GM18858 (cell line): ENCODE data around the gene TRAM2.

Source experiments
- ATAC-seq: cut with Tn5 transposase; IDR thresholded peaks from one replicate; pipeline ENCODE4 v1.9.1; 2021; ENCODE audit not compliant: unreplicated experiment

Gene TRAM2

GRCh38 chr6:52595000-52595795 lies 18.3 kb upstream of the TRAM2 start:
- ATAC-seq, result peak; percentile 74

DNA sequence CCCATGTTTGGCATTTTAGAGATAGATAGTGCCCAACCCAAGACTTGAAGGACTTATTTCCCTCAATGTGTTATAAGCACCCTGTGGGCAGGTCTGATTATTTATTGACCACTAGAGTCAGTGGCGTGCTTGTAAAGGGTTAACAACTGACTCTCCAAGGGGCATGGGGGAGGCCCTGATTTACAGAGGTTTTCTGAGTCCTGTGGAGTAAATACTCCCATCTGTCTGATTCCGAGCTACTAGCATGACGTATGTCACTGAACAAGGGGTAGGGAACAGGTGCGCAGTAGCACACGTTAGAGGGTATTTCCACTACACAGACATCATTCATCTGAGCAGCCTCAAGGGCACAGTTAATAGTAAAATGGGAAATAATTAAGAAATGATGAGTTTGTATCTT lies 17.4 kb upstream of the TRAM2 start:
- ATAC-seq, result no peak

DNA sequence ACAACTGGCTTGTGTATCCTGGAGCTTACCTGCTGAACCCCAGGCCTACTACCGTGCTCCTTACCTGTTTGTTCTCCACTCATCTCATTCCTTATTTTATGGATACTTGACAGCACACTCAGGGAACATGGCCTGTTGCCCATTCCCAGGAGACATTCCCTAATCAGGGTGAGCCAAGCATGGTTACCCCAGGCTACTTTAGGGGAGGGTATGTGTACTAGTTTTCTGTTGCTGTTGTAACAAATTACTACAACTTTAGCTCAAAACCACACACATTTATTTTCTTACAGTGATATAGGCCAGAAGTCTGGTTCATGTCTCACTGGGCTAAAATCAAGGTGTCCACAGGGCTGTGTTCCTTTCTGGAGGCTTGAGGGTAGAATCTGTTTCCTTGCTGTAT lies 15.0 kb upstream of the TRAM2 start:
- ATAC-seq, result no peak

- ATAC-seq, result no peak
Measured at GRCh38 chr6:52590152-52590891, 13.5 kb upstream of the TRAM2 start.

GRCh38 chr6:52588710-52589091 lies 11.8 kb upstream of the TRAM2 start:
- ATAC-seq, result no peak

- ATAC-seq, result no peak
Measured at GRCh38 chr6:52588087-52588709, 11.3 kb upstream of the TRAM2 start.

GRCh38 chr6:52587001-52587400 lies 10.1 kb upstream of the TRAM2 start:
- ATAC-seq, result no peak

GRCh38 chr6:52584203-52584602 lies 7.3 kb upstream of the TRAM2 start:
- ATAC-seq, result no peak

DNA sequence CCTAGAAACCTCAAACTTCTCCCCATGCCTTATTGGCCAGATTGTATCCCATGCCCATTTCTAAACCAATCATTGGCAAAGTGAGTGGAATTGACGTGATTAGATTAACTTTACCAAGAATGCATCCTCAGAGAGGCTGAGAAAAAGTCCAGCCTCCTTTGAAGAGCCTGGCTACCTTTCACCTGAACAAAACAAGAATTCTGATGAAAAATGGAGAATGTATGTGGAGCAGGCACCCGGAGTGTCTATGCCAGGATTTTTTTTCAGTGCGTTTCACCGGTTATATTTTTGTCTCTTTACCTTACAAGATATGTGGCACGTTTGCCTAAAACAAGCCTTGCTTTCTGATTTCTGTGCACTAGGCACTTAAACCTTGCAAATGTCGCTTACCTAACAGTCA lies 6.1 kb upstream of the TRAM2 start:
- no peak for ATAC-seq

- no peak for ATAC-seq
Measured at GRCh38 chr6:52582446-52582845, 5.6 kb upstream of the TRAM2 start.

DNA sequence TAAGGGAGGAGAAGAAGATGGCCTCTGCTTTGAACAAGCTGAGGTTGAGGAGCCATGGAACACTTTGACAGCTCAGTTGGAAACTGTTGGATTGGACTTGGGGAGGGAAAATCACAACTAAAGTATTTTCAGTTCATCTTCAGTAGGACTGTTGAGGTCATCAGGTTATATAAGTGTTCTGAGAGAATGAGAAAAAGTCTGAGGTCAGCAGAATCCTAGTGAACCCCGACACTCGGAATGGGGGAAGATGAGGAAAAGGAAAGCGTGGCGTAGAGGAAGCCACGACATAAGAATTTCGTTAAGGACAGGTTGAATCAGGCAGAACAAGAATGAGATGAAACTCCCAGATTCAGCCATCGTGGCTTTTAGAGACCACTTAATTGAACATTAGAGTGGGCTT lies 4.0 kb upstream of the TRAM2 start:
- ATAC-seq, result no peak

DNA sequence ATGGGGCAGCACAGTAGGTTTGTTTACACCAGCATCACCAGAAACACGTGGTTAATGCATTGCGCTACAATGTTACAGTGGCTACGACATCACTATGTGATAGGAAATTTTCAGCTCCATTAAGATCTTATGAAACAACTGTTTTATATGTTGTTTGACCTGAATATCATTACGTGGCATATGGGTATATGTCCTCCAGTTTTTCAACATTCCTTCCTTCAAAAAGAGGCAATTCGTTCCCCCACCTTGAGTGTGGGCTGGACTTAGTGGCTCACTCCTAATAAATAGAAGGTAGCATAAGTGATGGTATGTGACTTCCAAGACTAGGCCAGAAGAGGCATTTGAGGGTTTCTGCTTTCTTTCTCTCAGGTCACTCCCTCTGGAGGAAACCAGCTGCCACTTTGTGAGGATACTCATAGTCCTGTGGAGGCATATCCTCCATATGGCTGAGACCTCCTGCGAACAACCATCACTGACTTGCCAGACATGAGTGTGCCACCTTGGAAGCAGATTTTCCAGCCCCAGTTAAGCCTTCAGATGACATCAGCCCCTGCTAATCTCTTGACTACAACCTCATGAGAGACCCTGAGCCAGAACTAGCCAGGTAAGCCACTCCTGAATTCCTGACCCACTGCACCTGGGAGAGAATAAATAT lies 2.3 kb upstream of the TRAM2 start:
- ATAC-seq, result no peak

GRCh38 chr6:52577778-52578463 lies 1.1 kb upstream of the TRAM2 start:
- no peak for ATAC-seq

DNA sequence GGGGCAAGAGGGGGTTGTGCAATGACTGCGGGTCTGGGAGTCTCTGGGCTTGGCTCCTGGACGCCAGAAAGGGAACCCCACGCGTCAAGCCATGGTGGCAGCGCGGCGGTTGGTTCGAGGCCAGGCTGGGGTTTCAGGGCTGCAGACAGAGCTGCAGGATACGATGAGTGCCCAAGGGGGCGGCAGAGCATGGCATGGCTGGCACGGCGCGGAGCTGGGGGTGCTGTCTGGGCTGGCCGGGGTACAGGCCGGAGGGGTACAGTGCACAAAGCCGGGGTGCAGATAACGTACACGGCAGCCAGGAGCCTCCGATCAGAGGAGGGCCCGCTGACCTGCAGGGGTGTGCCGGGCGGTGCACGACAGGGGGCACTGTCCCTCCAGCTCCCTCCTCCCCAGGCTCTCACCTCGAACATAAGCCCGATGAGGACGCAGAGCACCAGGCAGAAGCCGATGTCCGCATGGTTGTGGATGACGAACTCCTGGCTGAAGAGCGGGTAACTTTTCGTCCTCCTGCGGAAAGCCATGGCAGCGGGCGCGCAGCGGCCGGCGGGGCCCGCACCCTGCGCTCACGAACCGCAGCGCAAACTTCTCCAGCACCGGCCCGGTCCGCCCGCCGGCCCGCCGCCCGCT lies 353 bp downstream of the TRAM2 start:
- ATAC-seq, result peak; percentile 44

- ATAC-seq, result no peak
Measured at GRCh38 chr6:52576054-52576391, 837 bp downstream of the TRAM2 start.

DNA sequence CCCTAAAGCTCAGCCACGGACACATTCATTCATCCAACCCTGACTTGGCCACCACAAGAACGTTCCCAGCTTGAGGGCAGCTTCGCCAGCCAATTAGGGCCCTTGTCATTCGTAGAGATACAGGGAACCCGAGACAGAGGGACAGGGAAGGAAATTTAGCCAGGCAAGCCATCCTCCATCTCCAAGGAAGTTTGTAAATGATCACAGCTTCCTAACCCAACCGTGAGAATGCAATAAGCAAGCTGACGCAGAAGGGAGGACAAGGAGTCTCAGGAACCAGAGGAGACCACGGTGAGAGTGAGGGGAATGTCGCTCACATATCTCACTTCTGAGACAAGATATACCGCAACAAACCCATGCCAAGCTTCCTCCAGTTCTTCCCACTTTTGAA lies 1.4 kb downstream of the TRAM2 start:
- ATAC-seq, result no peak

DNA sequence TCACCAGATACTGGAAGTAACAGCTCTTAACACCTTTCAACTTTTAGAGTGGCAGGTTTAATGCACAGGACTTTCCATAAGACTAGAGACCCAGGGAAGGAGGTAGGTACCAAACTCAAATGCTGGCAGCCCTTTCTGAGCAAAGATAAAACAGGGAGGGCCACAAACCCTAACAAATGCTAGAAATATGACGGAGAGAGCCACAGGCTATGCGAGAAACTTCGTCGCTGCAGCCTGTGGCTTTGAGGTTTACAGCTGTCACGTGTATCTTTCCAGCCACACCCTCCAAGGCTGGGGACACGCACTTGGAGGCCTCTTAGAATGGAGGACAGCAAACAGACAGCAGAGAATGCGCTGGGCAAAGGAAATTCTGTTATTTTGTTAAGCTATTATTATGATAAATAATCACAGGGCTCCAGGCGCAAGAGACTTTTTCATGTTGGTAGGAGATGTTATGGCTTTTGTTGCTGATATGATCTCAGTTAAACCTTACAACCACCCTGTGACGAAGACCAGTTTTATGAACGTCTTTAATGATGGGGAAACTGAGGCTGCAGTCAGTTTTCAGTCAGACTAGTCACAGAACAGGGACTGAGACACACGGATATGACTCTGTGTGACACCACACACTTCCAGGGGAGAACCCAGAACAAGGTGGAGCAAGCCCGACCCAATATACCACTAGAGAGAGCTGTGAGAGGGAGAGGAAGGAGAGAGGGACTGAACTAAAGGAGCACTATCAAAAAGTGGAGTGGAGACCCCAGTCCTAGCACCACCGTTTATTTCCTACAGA lies 2.0 kb downstream of the TRAM2 start:
- ATAC-seq, result peak; percentile 43

DNA sequence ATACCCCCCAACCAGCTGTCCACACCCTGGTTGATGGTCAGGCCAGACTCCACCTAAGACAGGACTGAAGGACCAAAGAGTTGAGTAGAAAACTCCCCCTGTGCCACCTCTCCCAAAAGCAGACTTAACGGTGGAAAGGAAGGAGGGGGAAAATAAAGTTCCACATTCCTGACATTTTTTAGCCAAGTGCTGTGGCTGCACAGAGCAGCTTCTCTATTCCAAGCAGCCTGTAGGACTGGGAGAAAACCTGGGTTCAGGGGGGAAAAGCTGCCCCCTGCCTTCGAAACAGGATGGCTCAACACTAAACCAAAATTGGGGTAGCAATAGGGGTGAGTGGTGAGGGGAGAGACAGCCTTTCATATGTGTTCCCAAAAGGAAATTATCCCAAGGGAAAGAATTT lies 3.6 kb downstream of the TRAM2 start:
- no peak for ATAC-seq

GRCh38 chr6:52572536-52572935 lies 4.3 kb downstream of the TRAM2 start:
- ATAC-seq, result no peak
